B cell (primary cell): ENCODE results near the gene RDH13. TPM values are rescaled to one million over a fixed set of nuclear protein-coding genes. Genes with fewer than 3 reads are reported as not detected.
"Not testable (repeated sequence)": the region's sequence is repeated elsewhere in the genome, so short reads cannot be mapped to it uniquely, and the experiment has no call there.

ENCODE experiments used
- ATAC-seq: fragments of 200-7000 bp; cut with Tn5 transposase; one replicate; pipeline ENCODE4 v1.10.0; 2021; ENCODE audit warnings: low read depth, mild to moderate bottlenecking, moderate number of reproducible peaks, moderate library complexity
- CTCF ChIA-PET: fragments of 350-600 bp; sonication (Branson Sonifier 250); formaldehyde crosslinking; loops from one replicate; lab custom pipeline; 2021; ENCODE audit warnings: antibody characterized with exemption, inconsistent platforms; lab: Charles Lee
- POLR2A ChIA-PET: fragments of 350-600 bp; sonication (Branson Sonifier 250); formaldehyde crosslinking; loops from one replicate; lab custom pipeline; 2021; ENCODE audit warnings: antibody characterized with exemption; lab: Charles Lee
- DNase-seq: peaks from one replicate; pipeline ENCODE4 v3.0.0; 2013
- H2AFZ ChIP-seq: 2 replicates; pipeline ENCODE4 v1.6.1; 2012; ENCODE audit warnings: mild to moderate bottlenecking, low read depth, low read length; ENCODE audit not compliant: insufficient read depth, poor library complexity, severe bottlenecking
- H3K27ac ChIP-seq, 2 donors: 1 replicate in 1 of 2; 2 replicates in 1 of 2; pipeline ENCODE4 v1.5.1; 2012 to 2013; ENCODE audit warnings: low read length in 2 of 2, mild to moderate bottlenecking in 2 of 2, moderate library complexity in 1 of 2
- H3K27me3 ChIP-seq, 4 experiments: fragments of 200-600 bp in 1 of 4; sonication (generic) in 1 of 4; replicated peaks in 1 of 4; 1 replicate in 2 of 4; 2 replicates in 2 of 4; pipeline versions ENCODE4 v1.6.1 to v1.7.0; 2013 to 2016; ENCODE audit warnings: low read length in 3 of 4, mild to moderate bottlenecking in 2 of 4, mixed read lengths in 1 of 4, moderate library complexity in 1 of 4; ENCODE audit not compliant: insufficient read depth in 4 of 4, control insufficient read depth in 3 of 4; ENCODE audit errors: control extremely low read depth in 1 of 4
- H3K36me3 ChIP-seq, 2 experiments: replicated peaks in 1 of 2; 1 replicate in 1 of 2; 2 replicates in 1 of 2; pipeline versions ENCODE4 v1.6.1 to v1.7.1; 2013; ENCODE audit warnings: low read length in 1 of 2; ENCODE audit not compliant: insufficient read depth in 2 of 2, control insufficient read depth in 1 of 2; ENCODE audit errors: control extremely low read depth in 1 of 2, extremely low read depth in 1 of 2
- H3K4me1 ChIP-seq, 2 donors: fragments of 200-600 bp in 1 of 2; sonication (generic) in 1 of 2; 1 replicate in 1 of 2; 2 replicates in 1 of 2; pipeline versions ENCODE4 v1.5.1 to v1.6.1; 2013 to 2017; ENCODE audit warnings: low read length in 2 of 2; ENCODE audit not compliant: control insufficient read depth in 2 of 2, insufficient read depth in 2 of 2
- H3K4me2 ChIP-seq: replicated peaks from 2 replicates; pipeline ENCODE3; 2012; ENCODE audit warnings: mild to moderate bottlenecking, low read depth, low read length; ENCODE audit not compliant: poor library complexity, severe bottlenecking
- H3K4me3 ChIP-seq, 5 experiments: fragments of 200-600 bp in 1 of 5; sonication (generic) in 1 of 5; 1 replicate in 3 of 5; 2 replicates in 2 of 5; pipeline versions ENCODE4 v1.5.1 to v1.7.0; 2011 to 2016; ENCODE audit warnings: low read length in 4 of 5, mild to moderate bottlenecking in 4 of 5, low read depth in 2 of 5, control low read depth in 1 of 5, moderate library complexity in 1 of 5; ENCODE audit not compliant: insufficient read depth in 1 of 5; ENCODE audit errors: control extremely low read depth in 1 of 5, extremely low read depth in 1 of 5
- H3K79me2 ChIP-seq: fragments of 200-600 bp; sonication (generic); one replicate; pipeline ENCODE4 v1.6.0; 2016; ENCODE audit warnings: low read length; ENCODE audit not compliant: control insufficient read depth, insufficient read depth
- H3K9ac ChIP-seq: fragments of 200-600 bp; sonication (generic); 2 replicates; pipeline ENCODE4 v1.6.1; 2017; ENCODE audit warnings: mild to moderate bottlenecking, low read length, moderate library complexity
- H3K9me3 ChIP-seq, 3 donors: one replicate each; pipeline versions ENCODE4 v1.6.1 to v1.7.1; 2013; ENCODE audit warnings: low read length in 2 of 3; ENCODE audit not compliant: control insufficient read depth in 2 of 3, insufficient read depth in 1 of 3; ENCODE audit errors: control extremely low read depth in 1 of 3
- H4K20me1 ChIP-seq: 2 replicates; pipeline ENCODE4 v1.6.0; 2012; ENCODE audit warnings: mild to moderate bottlenecking, low read length; ENCODE audit not compliant: insufficient read depth, control insufficient read depth, poor library complexity, severe bottlenecking
- H3K27ac Mint-ChIP-seq: one replicate; pipeline ENCODE4 v1.8.0; 2021; ENCODE audit warnings: mixed read lengths
- H3K27me3 Mint-ChIP-seq: one replicate; pipeline ENCODE4 v1.8.0; 2021; ENCODE audit warnings: mixed read lengths
- H3K4me1 Mint-ChIP-seq: one replicate; pipeline ENCODE4 v1.8.0; 2021; ENCODE audit warnings: mixed read lengths
- H3K4me3 Mint-ChIP-seq: one replicate; pipeline ENCODE4 v1.8.0; 2021; ENCODE audit warnings: mixed read lengths
- H3K9me3 Mint-ChIP-seq: one replicate; pipeline ENCODE4 v1.8.0; 2022; ENCODE audit warnings: mixed read lengths; ENCODE audit not compliant: insufficient read depth
- CTCF ChIP-seq: fragments of 200-600 bp; IDR thresholded peaks from one replicate; pipeline ENCODE4 v1.8.0; 2022; ENCODE audit warnings: antibody characterized with exemption, mild to moderate bottlenecking
- EZH2 ChIP-seq: IDR thresholded peaks from 2 replicates; pipeline ENCODE4 v1.6.1; 2012; ENCODE audit warnings: borderline replicate concordance, low read depth, mild to moderate bottlenecking, moderate library complexity, low read length; ENCODE audit not compliant: insufficient read depth, poor library complexity, severe bottlenecking
- WGBS: methylation state at CpG from one replicate; pipeline ENCODE4 v1.1.5; 2013; ENCODE audit warnings: missing lambda C conversion rate; ENCODE audit not compliant: insufficient coverage; 5-methylcytosine and 5-hydroxymethylcytosine counted together
- intact Hi-C: fragments of 100-400 bp; cut with micrococcal nuclease; formaldehyde crosslinking; loops from one replicate; pipeline ENCODE4 v1.10.0; 2022
- polyA plus RNA-seq: library from polyadenylated mRNA; depleted of rRNA; stranded (reverse); fragments of >200 nt; gene quantifications from 2 replicates; pipeline ENCODE4 v1.2.3, GENCODE V29; 2012
- total RNA-seq, 2 donors: library from RNA; stranded (reverse); fragments of 120-200 nt in 1 of 2; gene quantifications; 1 replicate in 1 of 2; 2 replicates in 1 of 2; pipeline versions ENCODE4 v1.2.3 to v1.2.4, GENCODE V29; 2013 to 2022

The RDH13 gene
- total and polyA plus RNA-seq, 2 donors (not counting 1 experiment from before 2014, with no cell fraction given) = 17.5 to 20.4 TPM

GRCh38 chr19:55067869-55068268 is 4.9 kb upstream of the RDH13 start:
- Histone ChIP-seq H3K9me3 (peaks cover 0 to 29% (median 2%) of the 10 kb centered on the region in 3 donors), H3K27me3 (peaks cover 0 to 55% (median 25%) of the 10 kb centered on the region in 4 experiments), H3K4me2 (no peak overlapping the region), H3K36me3 (no peaks in the 10 kb centered on the region), H4K20me1 (no peaks in the 10 kb centered on the region), H2AFZ (no peak overlapping the region), H3K9ac (no peak overlapping the region), H3K4me3 (no peak overlapping the region), H3K27ac (no peak overlapping the region), H3K79me2 (no peaks in the 10 kb centered on the region), H3K4me1 (peaks cover 10 to 16% of the 10 kb centered on the region in 2 donors)
- Mint-ChIP-seq H3K27ac (no peak overlapping the region), H3K4me3 (peak overlapping the region; percentile 7), H3K9me3 (no peaks in the 10 kb centered on the region), H3K27me3 (peaks cover 46% of the 10 kb centered on the region), H3K4me1 (peaks cover 9% of the 10 kb centered on the region)
- ChIA-PET POLR2A (interaction anchor here (0.7 kb wide), 1 partner anchor 12 kb away, joined by 15 read pairs; no protein-coding TSS in a partner anchor), CTCF (interaction anchor here (1.0 kb wide), 1 partner anchor 21 kb away, joined by 3 read pairs; no protein-coding TSS in a partner anchor)
- WGBS = 24% methylated on average over 3 of the region's 3 CpGs
- no peak for ATAC-seq
- TF ChIP-seq CTCF = no peak
- no peak for TF ChIP-seq EZH2
- intact Hi-C loops = no loop called here
- DNase-seq = no peak

- Histone ChIP-seq H4K20me1 (no peaks in the 10 kb centered on the region), H3K27ac (no peak overlapping the region), H3K4me3 (no peak overlapping the region), H3K79me2 (peaks cover 10% of the 10 kb centered on the region), H2AFZ (no peak overlapping the region), H3K4me2 (no peak overlapping the region), H3K9ac (no peak overlapping the region), H3K36me3 (no peaks in the 10 kb centered on the region), H3K9me3 (peaks cover 0 to 27% (median 2%) of the 10 kb centered on the region in 3 donors), H3K27me3 (peaks cover 0 to 43% (median 16%) of the 10 kb centered on the region in 4 experiments), H3K4me1 (peaks cover 17 to 23% of the 10 kb centered on the region in 2 donors)
- intact Hi-C loops = no loop called here
- peaks cover 14% of the 10 kb centered on the region for H3K4me1 Mint-ChIP-seq
- POLR2A ChIA-PET = no interaction called here
- ATAC-seq (no peak), DNase-seq (no peak)
- H3K4me3 Mint-ChIP-seq = no peak overlapping the region
- H3K9me3 Mint-ChIP-seq = no peaks in the 10 kb centered on the region
- no peak for TF ChIP-seq CTCF
- TF ChIP-seq EZH2 = no peak
- 18% methylated on average over 2 of the region's 2 CpGs for WGBS
- H3K27ac Mint-ChIP-seq = no peak overlapping the region
- CTCF ChIA-PET = no interaction called here
- H3K27me3 Mint-ChIP-seq = peaks cover 34% of the 10 kb centered on the region
Measured at GRCh38 chr19:55066107-55066709, 3.3 kb upstream of the RDH13 start.

GRCh38 chr19:55065516-55065915 is 2.6 kb upstream of the RDH13 start:
- 80% methylated on average over 9 of the region's 9 CpGs for WGBS
- H3K4me3 Mint-ChIP-seq, intact Hi-C loops, H2AFZ ChIP-seq, POLR2A ChIA-PET, H3K36me3 ChIP-seq, H3K27ac ChIP-seq, H3K9ac ChIP-seq, DNase-seq, H3K79me2 ChIP-seq, H4K20me1 ChIP-seq, ATAC-seq, CTCF ChIA-PET, H3K4me3 ChIP-seq, H3K9me3 Mint-ChIP-seq, H3K27ac Mint-ChIP-seq, H3K4me2 ChIP-seq: not testable (repeated sequence)
- peaks cover 0 to 36% (median 13%) of the 10 kb centered on the region in 4 experiments for H3K27me3 ChIP-seq
- peaks cover 33% of the 10 kb centered on the region for H3K27me3 Mint-ChIP-seq
- peaks cover 14% of the 10 kb centered on the region for H3K4me1 Mint-ChIP-seq
- H3K9me3 ChIP-seq = peaks cover 0 to 23% (median 2%) of the 10 kb centered on the region in 3 donors
- peaks cover 17 to 23% of the 10 kb centered on the region in 2 donors for H3K4me1 ChIP-seq
